Prostate gland (tissue), 2 donors: ENCODE data around the gene TMEM92.

Source experiments
- POLR2A ChIP-seq: fragments of 450-650 bp; IDR thresholded peaks from one replicate; pipeline ENCODE4 v1.6.1; 2016; ENCODE audit warnings: antibody characterized with exemption, mild to moderate bottlenecking
- TF ChIP-seq, protein P1 (sequence below), 4 experiments: fragments of 200-600 bp in 2 of 4; fragments of 450-650 bp in 2 of 4; sonication (generic) in 2 of 4; IDR thresholded peaks; 1 replicate in 3 of 4; 2 replicates in 1 of 4; pipeline ENCODE4 v1.5.1; 2016 to 2019; ENCODE audit warnings: antibody characterized with exemption in 4 of 4, mild to moderate bottlenecking in 2 of 4, moderate library complexity in 2 of 4

DNA sequence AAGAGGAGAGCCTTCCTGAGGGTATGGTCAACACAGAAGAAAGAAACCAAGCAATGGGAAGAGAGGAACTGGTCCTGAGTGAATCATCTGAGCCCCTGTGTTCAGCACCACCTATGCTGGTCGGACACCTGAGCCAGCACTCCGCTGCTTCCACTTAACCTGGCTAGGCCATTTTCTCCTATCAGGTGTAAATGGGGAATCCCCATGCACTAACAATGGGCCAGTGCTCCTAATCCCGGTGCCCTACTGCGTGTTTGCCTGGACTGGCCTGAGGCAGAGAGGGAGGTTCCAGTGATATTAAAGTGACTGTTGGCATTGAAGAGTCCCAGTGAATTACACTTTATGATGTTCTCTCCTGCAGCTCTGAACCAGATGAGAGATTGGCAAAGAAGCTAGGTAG is 37.2 kb downstream of the TMEM92 start:
- TF ChIP-seq, protein P1, sequence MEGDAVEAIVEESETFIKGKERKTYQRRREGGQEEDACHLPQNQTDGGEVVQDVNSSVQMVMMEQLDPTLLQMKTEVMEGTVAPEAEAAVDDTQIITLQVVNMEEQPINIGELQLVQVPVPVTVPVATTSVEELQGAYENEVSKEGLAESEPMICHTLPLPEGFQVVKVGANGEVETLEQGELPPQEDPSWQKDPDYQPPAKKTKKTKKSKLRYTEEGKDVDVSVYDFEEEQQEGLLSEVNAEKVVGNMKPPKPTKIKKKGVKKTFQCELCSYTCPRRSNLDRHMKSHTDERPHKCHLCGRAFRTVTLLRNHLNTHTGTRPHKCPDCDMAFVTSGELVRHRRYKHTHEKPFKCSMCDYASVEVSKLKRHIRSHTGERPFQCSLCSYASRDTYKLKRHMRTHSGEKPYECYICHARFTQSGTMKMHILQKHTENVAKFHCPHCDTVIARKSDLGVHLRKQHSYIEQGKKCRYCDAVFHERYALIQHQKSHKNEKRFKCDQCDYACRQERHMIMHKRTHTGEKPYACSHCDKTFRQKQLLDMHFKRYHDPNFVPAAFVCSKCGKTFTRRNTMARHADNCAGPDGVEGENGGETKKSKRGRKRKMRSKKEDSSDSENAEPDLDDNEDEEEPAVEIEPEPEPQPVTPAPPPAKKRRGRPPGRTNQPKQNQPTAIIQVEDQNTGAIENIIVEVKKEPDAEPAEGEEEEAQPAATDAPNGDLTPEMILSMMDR (IDR thresholded peaks at IDR 0.05), result no peak
- TF ChIP-seq POLR2A, result no peak
